HepG2 (cell line): ENCODE data around the gene CAPZA1. TPM values are rescaled to one million over a fixed set of nuclear protein-coding genes. Genes with fewer than 3 reads are reported as not detected.

ENCODE experiments used
- ATAC-seq: fragments of 200-7000 bp; cut with Tn5 transposase; 3 replicates; pipeline ENCODE4 v1.9.1; 2020; ENCODE audit warnings: mild to moderate bottlenecking, moderate library complexity
- BruUV-seq: library from RNA; stranded (reverse); fragments of 400-500 nt; replicated peaks from 2 replicates; lab custom pipeline; 2021; lab: Mats Ljungman, UMichigan
- CTCF ChIA-PET: fragments of 300-600 bp; formaldehyde crosslinking; extraction: SDS; loops from one replicate; lab custom pipeline; 2021; ENCODE audit warnings: low total read pairs, inconsistent platforms, low intra/inter-chr PET ratio; lab: Yijun Ruan, JAX
- POLR2A ChIA-PET: fragments of 350-600 bp; sonication (Branson Sonifier 250); formaldehyde crosslinking; loops from one replicate; lab custom pipeline; 2020; ENCODE audit warnings: antibody characterized with exemption, inconsistent platforms; lab: Yijun Ruan, JAX
- DNase-seq: peaks from one replicate; pipeline ENCODE4 v3.0.0-alpha.2; 2015; ENCODE audit warnings: low spot score
- FAIRE-seq: peaks from 3 replicates; lab custom pipeline; 2011; peaks lifted over from hg19 to GRCh38; lab: Jason Lieb, UNC
- H2AFZ ChIP-seq: one replicate; pipeline ENCODE4 v1.6.1; 2011; ENCODE audit warnings: low read length, inconsistent platforms
- H3K27ac ChIP-seq: fragments of 300-600 bp; 3 replicates; pipeline ENCODE4 v1.8.0; 2011; ENCODE audit warnings: mixed run types, mild to moderate bottlenecking, mixed read lengths, low read length, inconsistent platforms; ENCODE audit not compliant: insufficient read depth; ENCODE audit errors: extremely low read length
- H3K27me3 ChIP-seq, 2 experiments: fragments of 200-600 bp in 1 of 2; 2 replicates in 1 of 2; 3 replicates in 1 of 2; pipeline versions ENCODE4 v1.6.0 to v1.8.0; 2011; ENCODE audit warnings: low read length in 2 of 2, mild to moderate bottlenecking in 2 of 2, moderate library complexity in 2 of 2, inconsistent platforms in 1 of 2; ENCODE audit not compliant: insufficient read depth in 2 of 2, control insufficient read depth in 1 of 2
- H3K36me3 ChIP-seq, 2 experiments: fragments of 200-600 bp in 1 of 2; replicated peaks in 1 of 2; 2 replicates in 1 of 2; 3 replicates in 1 of 2; pipeline versions ENCODE4 v1.5.1 to v1.8.0; 2011; ENCODE audit warnings: low read length in 2 of 2, inconsistent platforms in 1 of 2; ENCODE audit not compliant: insufficient read depth in 2 of 2, control insufficient read depth in 1 of 2
- H3K4me1 ChIP-seq: 2 replicates; pipeline ENCODE4 v1.5.1; 2012; ENCODE audit warnings: low read length, inconsistent platforms; ENCODE audit not compliant: insufficient read depth
- H3K4me2 ChIP-seq: 2 replicates; pipeline ENCODE4 v1.6.0; 2011; ENCODE audit warnings: low read depth, low read length, inconsistent platforms
- H3K4me3 ChIP-seq, 3 experiments: fragments of 200-600 bp in 1 of 3; sonication (generic), shearing (Covaris generic) in 1 of 3; replicated peaks in 1 of 3; 2 replicates each; pipeline ENCODE4 v1.5.1; 2011 to 2016; ENCODE audit warnings: low read length in 3 of 3, inconsistent platforms in 2 of 3, low read depth in 2 of 3, mild to moderate bottlenecking in 2 of 3, control low read depth in 1 of 3, mixed read lengths in 1 of 3; ENCODE audit not compliant: insufficient read depth in 1 of 3
- H3K79me2 ChIP-seq: one replicate; pipeline ENCODE4 v1.6.1; 2011; ENCODE audit warnings: low read length, inconsistent platforms; ENCODE audit not compliant: insufficient read depth
- H3K9ac ChIP-seq: 2 replicates; pipeline ENCODE4 v1.6.0; 2011; ENCODE audit warnings: mild to moderate bottlenecking, low read depth, low read length, inconsistent platforms; ENCODE audit not compliant: insufficient read depth
- H3K9me3 ChIP-seq: 2 replicates; pipeline ENCODE4 v1.5.1; 2012; ENCODE audit warnings: mild to moderate bottlenecking, low read length
- H4K20me1 ChIP-seq: 2 replicates; pipeline ENCODE4 v1.6.0; 2011; ENCODE audit warnings: inconsistent platforms, mild to moderate bottlenecking, low read length, moderate library complexity; ENCODE audit not compliant: insufficient read depth
- NFIB ChIP-seq: sonication (generic); formaldehyde crosslinking; IDR thresholded peaks from 2 replicates; pipeline ENCODE4 v1.9.0; 2021; ENCODE audit warnings: missing genetic modification reagents, mild to moderate bottlenecking, borderline replicate concordance
- PHB2 ChIP-seq: fragments of 450-650 bp; IDR thresholded peaks from 2 replicates; pipeline ENCODE4 v1.6.1; 2018; ENCODE audit not compliant: partially characterized antibody
- SMC3 ChIP-seq: IDR thresholded peaks from 2 replicates; pipeline ENCODE4 v1.6.1; 2011; ENCODE audit warnings: low read length, improper control_type of control experiment
- ZFP82 ChIP-seq: sonication (generic); formaldehyde crosslinking; IDR thresholded peaks from 2 replicates; pipeline ENCODE4 v1.5.1; 2020; ENCODE audit warnings: mild to moderate bottlenecking, missing genetic modification reagents, borderline replicate concordance
- ZNF672 ChIP-seq: sonication (generic); formaldehyde crosslinking; IDR thresholded peaks from 2 replicates; pipeline ENCODE4 v1.8.1; 2022; ENCODE audit warnings: missing genetic modification reagents
- ZNF737 ChIP-seq: sonication (generic); formaldehyde crosslinking; IDR thresholded peaks from 2 replicates; pipeline ENCODE4 v1.5.0; 2020; ENCODE audit warnings: missing genetic modification reagents, mild to moderate bottlenecking, borderline replicate concordance
- WGBS: methylation state at CpG from one replicate; pipeline ENCODE4 v1.1.6; 2017; ENCODE audit warnings: low lambda C conversion rate; 5-methylcytosine and 5-hydroxymethylcytosine counted together
- in situ Hi-C: cut with HindIII; loops from 2 replicates; pipeline ENCODE4 v1.10.0; 2017; ENCODE audit warnings: low pct_unique_long_range_greater_than_20kb; ENCODE audit not compliant: extremely low pct_ligation_motif_present
- intact Hi-C: fragments of 100-400 bp; cut with micrococcal nuclease; formaldehyde crosslinking; loops from one replicate; pipeline ENCODE4 v1.10.0; 2022; ENCODE audit not compliant: unreplicated experiment
- polyA plus RNA-seq, 8 experiments: library from polyadenylated mRNA; depleted of rRNA in 3 of 8; stranded (reverse) in 7 of 8; unstranded in 1 of 8; fragments of >200 nt; fragmentation: Illumina TruSeq in 4 of 8; extraction: Trizol in 4 of 8; gene quantifications; 2 replicates each; pipeline versions ENCODE4 v1.2.1 to v1.2.3, GENCODE V29; 2011 to 2016; ENCODE audit warnings: low read depth in 4 of 8, missing spikeins in 1 of 8, mixed read lengths in 1 of 8; ENCODE audit not compliant: insufficient read depth in 1 of 8
- total RNA-seq, 5 experiments: library from RNA; depleted of rRNA; stranded (reverse); fragments of >200 nt; fragmentation: Illumina TruSeq; extraction: Trizol; gene quantifications; 2 replicates each; pipeline ENCODE4 v1.2.3, GENCODE V29; 2016; ENCODE audit warnings: low read depth in 1 of 5
- TF ChIP-seq, protein P1 (sequence below): IDR thresholded peaks from 2 replicates; pipeline ENCODE4 v1.6.1; 2016; ENCODE audit warnings: low read depth
- TF ChIP-seq, protein P2 (sequence below): sonication (generic); formaldehyde crosslinking; IDR thresholded peaks from 2 replicates; pipeline ENCODE4; 2020; ENCODE audit warnings: missing genetic modification reagents, mild to moderate bottlenecking, borderline replicate concordance
- TF ChIP-seq, protein P3 (sequence below): sonication (generic); formaldehyde crosslinking; IDR thresholded peaks from 2 replicates; pipeline ENCODE4 v1.4.0; 2020; ENCODE audit warnings: mild to moderate bottlenecking, missing genetic modification reagents, borderline replicate concordance

The CAPZA1 gene
- total and polyA plus RNA-seq, 2 of the 13 experiments (the other 11 are each of a cell fraction or from before 2014, with no cell fraction given): 67.0 to 117 TPM

DNA sequence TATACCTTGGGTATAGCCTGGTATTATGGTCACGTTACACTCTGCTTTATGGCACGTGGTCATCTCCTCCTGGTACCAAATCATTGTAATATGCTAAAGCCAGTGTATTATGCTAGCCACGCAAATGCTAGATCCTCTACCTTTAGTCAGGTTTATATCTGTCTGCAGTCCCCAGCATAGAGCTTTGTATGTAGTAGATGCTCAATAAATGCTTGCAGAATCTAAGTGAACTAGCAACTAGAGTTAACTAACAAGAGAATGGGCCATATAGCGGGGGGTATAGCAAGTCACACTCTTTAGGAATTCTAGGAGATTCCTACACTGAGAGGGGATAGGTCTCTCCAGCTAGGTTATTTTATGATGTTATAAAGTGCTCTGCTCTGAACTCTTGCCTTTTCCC, 57.9 kb downstream of the CAPZA1 start:
- Histone ChIP-seq H3K9me3 (no peaks in the 10 kb centered on the region), H3K27ac (no peak overlapping the region), H3K27me3 (no peaks in the 10 kb centered on the region; a peak in 1 of 5 replicates), H3K4me3 (no peak overlapping the region), H4K20me1 (no peaks in the 10 kb centered on the region), H3K9ac (no peak overlapping the region)
- intact Hi-C loops: no loop called here
- in situ Hi-C loops: no loop called here
- DNase-seq: no peak
- CTCF ChIA-PET: no interaction called here
- TF ChIP-seq NFIB (CRISPR knock-in tag): no peak
- TF ChIP-seq, protein P1, sequence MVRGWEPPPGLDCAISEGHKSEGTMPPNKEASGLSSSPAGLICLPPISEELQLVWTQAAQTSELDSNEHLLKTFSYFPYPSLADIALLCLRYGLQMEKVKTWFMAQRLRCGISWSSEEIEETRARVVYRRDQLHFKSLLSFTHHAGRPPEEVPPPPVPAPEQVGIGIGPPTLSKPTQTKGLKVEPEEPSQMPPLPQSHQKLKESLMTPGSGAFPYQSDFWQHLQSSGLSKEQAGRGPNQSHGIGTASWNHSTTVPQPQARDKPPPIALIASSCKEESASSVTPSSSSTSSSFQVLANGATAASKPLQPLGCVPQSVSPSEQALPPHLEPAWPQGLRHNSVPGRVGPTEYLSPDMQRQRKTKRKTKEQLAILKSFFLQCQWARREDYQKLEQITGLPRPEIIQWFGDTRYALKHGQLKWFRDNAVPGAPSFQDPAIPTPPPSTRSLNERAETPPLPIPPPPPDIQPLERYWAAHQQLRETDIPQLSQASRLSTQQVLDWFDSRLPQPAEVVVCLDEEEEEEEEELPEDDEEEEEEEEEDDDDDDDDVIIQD (CRISPR knock-in tag): no peak
- no peak for TF ChIP-seq ZNF672 (CRISPR knock-in tag)
- no peak for TF ChIP-seq ZFP82 (CRISPR knock-in tag)
- TF ChIP-seq PHB2: no peak
- TF ChIP-seq, all 625 proteins: peak for 0
- ATAC-seq: no peak
- H3K4me1 ChIP-seq: peaks cover 49% of the 10 kb centered on the region
- H2AFZ ChIP-seq: no peak overlapping the region
- H3K79me2 ChIP-seq: peaks cover 56% of the 10 kb centered on the region
- H3K4me2 ChIP-seq: no peak overlapping the region
- 97% methylated on average over 4 of the region's 4 CpGs for WGBS
- POLR2A ChIA-PET: no interaction called here
- no peak for FAIRE-seq
- BruUV-seq: no TSS peak
- peaks cover 0 to 2% of the 10 kb centered on the region in 2 experiments; a peak in 2 of 5 replicates for H3K36me3 ChIP-seq

DNA sequence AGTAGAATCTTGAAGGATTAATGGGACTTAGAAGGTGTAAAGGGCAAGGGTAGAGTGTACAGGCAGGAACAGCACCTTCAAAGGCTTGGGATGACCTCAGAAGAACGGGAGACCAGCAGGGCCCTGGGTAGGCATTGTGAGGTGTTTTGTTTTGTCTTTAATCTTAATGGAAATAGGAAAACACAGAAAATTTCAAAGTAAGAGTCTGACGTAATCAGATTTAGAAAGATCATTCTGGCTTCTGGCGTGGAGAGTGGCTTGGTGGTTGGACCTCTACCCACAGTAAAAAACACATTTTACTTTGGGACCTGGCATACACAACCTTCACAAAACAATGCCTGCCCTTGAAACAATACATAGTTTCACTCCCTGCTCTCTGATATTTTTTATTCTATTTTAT, 59.0 kb downstream of the CAPZA1 start:
- in situ Hi-C loops (no loop called here), intact Hi-C loops (no loop called here)
- peaks cover 62% of the 10 kb centered on the region for H3K79me2 ChIP-seq
- POLR2A ChIA-PET: no interaction called here
- no peak for FAIRE-seq
- H3K4me1 ChIP-seq: peaks cover 44% of the 10 kb centered on the region
- H4K20me1 ChIP-seq: no peaks in the 10 kb centered on the region
- no peak for DNase-seq
- BruUV-seq: no TSS peak
- H3K4me2 ChIP-seq: no peak overlapping the region
- H3K36me3 ChIP-seq: peaks cover 0 to 2% of the 10 kb centered on the region in 2 experiments; a peak in 2 of 5 replicates
- H3K9me3 ChIP-seq: no peaks in the 10 kb centered on the region
- no peak overlapping the region for H3K9ac ChIP-seq
- CTCF ChIA-PET: no interaction called here
- H2AFZ ChIP-seq: no peak overlapping the region
- no peaks in the 10 kb centered on the region; a peak in 1 of 5 replicates for H3K27me3 ChIP-seq
- H3K4me3 ChIP-seq: no peak overlapping the region
- ATAC-seq: no peak
- H3K27ac ChIP-seq: no peak overlapping the region
- 92% methylated on average over 3 of the region's 3 CpGs for WGBS
- TF ChIP-seq SMC3 (no peak), ZNF737 (CRISPR knock-in tag) (no peak)
- TF ChIP-seq, protein P2, sequence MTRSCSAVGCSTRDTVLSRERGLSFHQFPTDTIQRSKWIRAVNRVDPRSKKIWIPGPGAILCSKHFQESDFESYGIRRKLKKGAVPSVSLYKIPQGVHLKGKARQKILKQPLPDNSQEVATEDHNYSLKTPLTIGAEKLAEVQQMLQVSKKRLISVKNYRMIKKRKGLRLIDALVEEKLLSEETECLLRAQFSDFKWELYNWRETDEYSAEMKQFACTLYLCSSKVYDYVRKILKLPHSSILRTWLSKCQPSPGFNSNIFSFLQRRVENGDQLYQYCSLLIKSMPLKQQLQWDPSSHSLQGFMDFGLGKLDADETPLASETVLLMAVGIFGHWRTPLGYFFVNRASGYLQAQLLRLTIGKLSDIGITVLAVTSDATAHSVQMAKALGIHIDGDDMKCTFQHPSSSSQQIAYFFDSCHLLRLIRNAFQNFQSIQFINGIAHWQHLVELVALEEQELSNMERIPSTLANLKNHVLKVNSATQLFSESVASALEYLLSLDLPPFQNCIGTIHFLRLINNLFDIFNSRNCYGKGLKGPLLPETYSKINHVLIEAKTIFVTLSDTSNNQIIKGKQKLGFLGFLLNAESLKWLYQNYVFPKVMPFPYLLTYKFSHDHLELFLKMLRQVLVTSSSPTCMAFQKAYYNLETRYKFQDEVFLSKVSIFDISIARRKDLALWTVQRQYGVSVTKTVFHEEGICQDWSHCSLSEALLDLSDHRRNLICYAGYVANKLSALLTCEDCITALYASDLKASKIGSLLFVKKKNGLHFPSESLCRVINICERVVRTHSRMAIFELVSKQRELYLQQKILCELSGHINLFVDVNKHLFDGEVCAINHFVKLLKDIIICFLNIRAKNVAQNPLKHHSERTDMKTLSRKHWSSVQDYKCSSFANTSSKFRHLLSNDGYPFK (CRISPR knock-in tag): no peak
- TF ChIP-seq, protein P3, sequence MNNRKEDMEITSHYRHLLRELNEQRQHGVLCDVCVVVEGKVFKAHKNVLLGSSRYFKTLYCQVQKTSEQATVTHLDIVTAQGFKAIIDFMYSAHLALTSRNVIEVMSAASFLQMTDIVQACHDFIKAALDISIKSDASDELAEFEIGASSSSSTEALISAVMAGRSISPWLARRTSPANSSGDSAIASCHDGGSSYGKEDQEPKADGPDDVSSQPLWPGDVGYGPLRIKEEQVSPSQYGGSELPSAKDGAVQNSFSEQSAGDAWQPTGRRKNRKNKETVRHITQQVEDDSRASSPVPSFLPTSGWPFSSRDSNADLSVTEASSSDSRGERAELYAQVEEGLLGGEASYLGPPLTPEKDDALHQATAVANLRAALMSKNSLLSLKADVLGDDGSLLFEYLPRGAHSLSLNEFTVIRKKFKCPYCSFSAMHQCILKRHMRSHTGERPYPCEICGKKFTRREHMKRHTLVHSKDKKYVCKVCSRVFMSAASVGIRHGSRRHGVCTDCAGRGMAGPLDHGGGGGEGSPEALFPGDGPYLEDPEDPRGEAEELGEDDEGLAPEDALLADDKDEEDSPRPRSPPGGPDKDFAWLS (CRISPR knock-in tag): no peak
